Astrocyte (in vitro differentiated cells and primary cell): ENCODE measurements around the gene TAF4.

Experiments used
- CTCF ChIP-seq: IDR thresholded peaks from 2 replicates; pipeline ENCODE4 v1.5.1; 2011; ENCODE audit warnings: low read depth, mild to moderate bottlenecking, inconsistent platforms, low read length, moderate library complexity; ENCODE audit not compliant: insufficient read depth
- EZH2 ChIP-seq: IDR thresholded peaks from 2 replicates; pipeline ENCODE4 v1.6.1; 2012; ENCODE audit warnings: mild to moderate bottlenecking, low read length, inconsistent platforms; ENCODE audit not compliant: insufficient read depth

- no peak for TF ChIP-seq CTCF
- no peak for TF ChIP-seq EZH2
Observed at GRCh38 chr20:61954276-61955021, 111.2 kb downstream of the TAF4 start.
